K562 (cell line): Measurements from ENCODE around the gene TRPM2. TPM values are rescaled to one million over a fixed set of nuclear protein-coding genes. Genes with fewer than 3 reads are reported as not detected.

Experiments used
- ATAC-seq: fragments of 200-7000 bp; cut with Tn5 transposase; 3 replicates; pipeline ENCODE4 v1.9.1; 2020; ENCODE audit warnings: moderate library complexity
- BruUV-seq: library from RNA; stranded (reverse); fragments of 400-500 nt; replicated peaks from 2 replicates; lab custom pipeline; 2021; lab: Mats Ljungman, UMichigan
- CTCF ChIA-PET: fragments of 300-600 bp; formaldehyde crosslinking; extraction: SDS; loops from one replicate; lab custom pipeline; 2021; ENCODE audit warnings: low intra/inter-chr PET ratio; lab: Yijun Ruan, JAX
- POLR2A ChIA-PET: fragments of 300-600, 350-650 bp; sonication (Branson Sonifier 250); formaldehyde crosslinking; extraction: SDS; loops from one replicate; lab custom pipeline; 2021; ENCODE audit warnings: antibody characterized with exemption, inconsistent platforms; lab: Yijun Ruan, JAX
- DNase-seq, 4 experiments: peaks; one replicate each; pipeline versions ENCODE4 v3.0.0 to v3.0.0-alpha.2; 2011 to 2018; ENCODE audit warnings: low spot score in 3 of 4, mixed read lengths in 3 of 4; ENCODE audit errors: extremely low read depth in 1 of 4
- FAIRE-seq: peaks from 2 replicates; lab custom pipeline; 2011; peaks lifted over from hg19 to GRCh38; lab: Jason Lieb, UNC
- H2AFZ ChIP-seq: 2 replicates; pipeline ENCODE4 v1.6.0; 2011; ENCODE audit warnings: low read depth, low read length, control low read depth, inconsistent platforms
- H3K27ac ChIP-seq: fragments of 200-600 bp; 3 replicates; pipeline ENCODE4 v1.8.0; 2011; ENCODE audit warnings: low read depth, mild to moderate bottlenecking, control low read depth, inconsistent platforms, low read length, moderate library complexity, mixed read lengths; ENCODE audit errors: extremely low read depth
- H3K27me3 ChIP-seq, 2 experiments: fragments of 300-600 bp in 1 of 2; 2 replicates in 1 of 2; 3 replicates in 1 of 2; pipeline versions ENCODE4 v1.6.0 to v1.8.0; 2011; ENCODE audit warnings: inconsistent platforms in 2 of 2, low read length in 2 of 2, mild to moderate bottlenecking in 1 of 2, mixed read lengths in 1 of 2, moderate library complexity in 1 of 2; ENCODE audit not compliant: control insufficient read depth in 2 of 2, insufficient read depth in 2 of 2
- H3K36me3 ChIP-seq: fragments of 300-600 bp; 3 replicates; pipeline ENCODE4 v1.8.0; 2011; ENCODE audit warnings: mild to moderate bottlenecking, low read length, inconsistent platforms; ENCODE audit not compliant: control insufficient read depth, insufficient read depth
- H3K4me1 ChIP-seq, 2 experiments: fragments of 200-600 bp in 1 of 2; replicated peaks in 1 of 2; 2 replicates in 1 of 2; 3 replicates in 1 of 2; pipeline versions ENCODE4 v1.5.1 to v1.8.0; 2011; ENCODE audit warnings: inconsistent platforms in 2 of 2, low read length in 2 of 2, mild to moderate bottlenecking in 1 of 2, mixed read lengths in 1 of 2, moderate library complexity in 1 of 2; ENCODE audit not compliant: control insufficient read depth in 2 of 2, insufficient read depth in 2 of 2
- H3K4me2 ChIP-seq: 2 replicates; pipeline ENCODE4 v1.6.1; 2011; ENCODE audit warnings: low read length, control low read depth, inconsistent platforms, mixed read lengths; ENCODE audit not compliant: insufficient read depth
- H3K4me3 ChIP-seq: fragments of 200-600 bp; sonication (generic), shearing (Covaris generic); 2 replicates; pipeline ENCODE4 v1.5.1; 2016; ENCODE audit warnings: control low read depth, inconsistent platforms
- H3K79me2 ChIP-seq: fragments of 200-600 bp; 3 replicates; pipeline ENCODE4 v1.8.0; 2011; ENCODE audit warnings: low read length, inconsistent platforms; ENCODE audit not compliant: control insufficient read depth, insufficient read depth
- H3K9ac ChIP-seq, 2 experiments: 2 replicates each; pipeline versions ENCODE4 v1.6.0 to v1.6.1; 2011; ENCODE audit warnings: low read depth in 2 of 2, low read length in 2 of 2, control low read depth in 1 of 2, inconsistent platforms in 1 of 2, mild to moderate bottlenecking in 1 of 2, mixed read lengths in 1 of 2; ENCODE audit not compliant: insufficient read depth in 1 of 2
- H3K9me1 ChIP-seq: one replicate; pipeline ENCODE4 v1.6.0; 2011; ENCODE audit warnings: inconsistent platforms, mild to moderate bottlenecking, low read length, moderate library complexity; ENCODE audit not compliant: control insufficient read depth, insufficient read depth
- H3K9me3 ChIP-seq: replicated peaks from 2 replicates; pipeline ENCODE4 v1.5.1; 2011; ENCODE audit warnings: low read depth, low read length, inconsistent platforms; ENCODE audit not compliant: control insufficient read depth, insufficient read depth
- H4K20me1 ChIP-seq: replicated peaks from 2 replicates; pipeline ENCODE4 v1.6.1; 2011; ENCODE audit warnings: low read length, inconsistent platforms, mixed read lengths; ENCODE audit not compliant: control insufficient read depth, insufficient read depth
- ARHGAP35 ChIP-seq: fragments of 450-650 bp; IDR thresholded peaks from 2 replicates; pipeline ENCODE4 v1.6.1; 2018; ENCODE audit not compliant: partially characterized antibody
- ATF1 ChIP-seq, 2 experiments: fragments of 450-650 bp in 1 of 2; IDR thresholded peaks; 2 replicates each; pipeline ENCODE4 v1.6.1; 2016; ENCODE audit warnings: missing compliant biosample characterization in 1 of 2, missing genetic modification characterization in 1 of 2
- BMI1 ChIP-seq: fragments of 150-350 bp; IDR thresholded peaks from 2 replicates; pipeline ENCODE4 v1.6.1; 2014; ENCODE audit warnings: low read length
- CREBBP ChIP-seq: IDR thresholded peaks from one replicate; pipeline ENCODE4 v1.6.1; 2012; ENCODE audit warnings: low read depth, mild to moderate bottlenecking, control low read depth, inconsistent platforms, low read length
- CSDE1 ChIP-seq, 2 experiments: fragments of 450-650 bp; IDR thresholded peaks; 2 replicates each; pipeline ENCODE4 v1.6.1; 2016; ENCODE audit warnings: mild to moderate bottlenecking in 1 of 2
- E2F5 ChIP-seq: sonication (generic); formaldehyde crosslinking; IDR thresholded peaks from 2 replicates; pipeline ENCODE4 v1.8.0; 2022; ENCODE audit warnings: mild to moderate bottlenecking, missing genetic modification reagents
- ETV1 ChIP-seq: fragments of 450-650 bp; conservative IDR thresholded peaks from 2 replicates; pipeline ENCODE4 v1.6.1; 2016; ENCODE audit warnings: missing genetic modification characterization, control low read depth, low read depth, missing compliant biosample characterization
- HNRNPL ChIP-seq: fragments of 200-400 bp; formaldehyde crosslinking; IDR thresholded peaks from 2 replicates; pipeline ENCODE4 v1.6.1; 2017; ENCODE audit warnings: low read depth, mild to moderate bottlenecking, low read length
- KLF6 ChIP-seq: fragments of 250-450 bp; sonication (Bioruptor Pico); IDR thresholded peaks from 2 replicates; pipeline ENCODE4 v1.4.0; 2020; ENCODE audit warnings: mild to moderate bottlenecking, moderate library complexity, borderline replicate concordance
- SNIP1 ChIP-seq: fragments of 450-650 bp; IDR thresholded peaks from 2 replicates; pipeline ENCODE4 v1.7.1; 2017; ENCODE audit warnings: low read depth, mild to moderate bottlenecking
- SP1 ChIP-seq: sonication (generic); formaldehyde crosslinking; IDR thresholded peaks from 2 replicates; pipeline ENCODE4 v1.8.1; 2022; ENCODE audit warnings: mild to moderate bottlenecking, missing genetic modification reagents
- SRF ChIP-seq, 2 experiments: fragments of 250-450, 450-650 bp in 1 of 2; sonication (Bioruptor Pico) in 1 of 2; sonication (generic) in 1 of 2; formaldehyde crosslinking; IDR thresholded peaks; 2 replicates each; pipeline versions ENCODE4 v1.5.0 to v1.5.1; 2020 to 2022; ENCODE audit warnings: mild to moderate bottlenecking in 1 of 2, missing genetic modification reagents in 1 of 2
- SRSF1 ChIP-seq: fragments of 200-400 bp; formaldehyde crosslinking; IDR thresholded peaks from 2 replicates; pipeline ENCODE4 v1.6.1; 2017; ENCODE audit warnings: mild to moderate bottlenecking, low read depth, low read length, moderate library complexity
- ZBTB26 ChIP-seq: fragments of 450-650 bp; formaldehyde crosslinking; IDR thresholded peaks from 2 replicates; pipeline ENCODE4 v1.4.0; 2022; ENCODE audit warnings: missing genetic modification characterization
- ZFPM2 ChIP-seq: fragments of 250-450 bp; sonication (Bioruptor Pico); IDR thresholded peaks from 2 replicates; pipeline ENCODE4 v1.5.1; 2022; ENCODE audit warnings: mild to moderate bottlenecking
- WGBS: fragments of 100-300 bp; shearing (Covaris generic); methylation state at CpG from one replicate; pipeline ENCODE4 v1.1.6; 2016; ENCODE audit warnings: low coverage, mixed read lengths; ENCODE audit not compliant: insufficient coverage; ENCODE audit errors: missing lambda C conversion rate; 5-methylcytosine and 5-hydroxymethylcytosine counted together
- in situ Hi-C: fragments of 300-500 bp; cut with MboI; formaldehyde crosslinking; loops from 4 replicates; pipeline ENCODE4 v1.15.0; 2018; ENCODE audit warnings: inconsistent platforms, mixed read lengths
- intact Hi-C: fragments of 100-400 bp; cut with micrococcal nuclease; formaldehyde crosslinking; loops from 2 replicates; pipeline ENCODE4 v1.14.2; 2022
- polyA plus RNA-seq, 8 experiments: library from polyadenylated mRNA; depleted of rRNA in 4 of 8; stranded (reverse) in 5 of 8; unstranded in 3 of 8; fragments of >200 nt; fragmentation: Nextera tagmentation in 2 of 8; fragmentation: Illumina TruSeq in 1 of 8; extraction: Ambion mirVana in 2 of 8; extraction: Trizol in 1 of 8; gene quantifications; 2 replicates each; pipeline versions ENCODE4 v1.2.1 to v1.2.3, GENCODE V29; 2011 to 2014; ENCODE audit warnings: inconsistent platforms in 1 of 8, missing spikeins in 1 of 8
- total RNA-seq, 7 experiments: library from RNA; depleted of rRNA in 6 of 7; stranded (reverse); fragments of >200 nt in 6 of 7; fragmentation: Illumina TruSeq in 2 of 7; extraction: Trizol in 2 of 7; gene quantifications; 2 replicates each; pipeline versions ENCODE4 v1.2.1 to v1.2.3, GENCODE V29; 2011 to 2021; ENCODE audit warnings: low replicate concordance in 1 of 7
- TF ChIP-seq, protein P1 (sequence below), 2 experiments: fragments of 450-650 bp in 1 of 2; sonication (generic) in 1 of 2; formaldehyde crosslinking in 1 of 2; IDR thresholded peaks in 1 of 2; conservative IDR thresholded peaks in 1 of 2; 2 replicates each; pipeline versions ENCODE4 v1.6.1 to v1.8.1; 2016 to 2023; ENCODE audit warnings: mild to moderate bottlenecking in 2 of 2, moderate library complexity in 2 of 2, inconsistent platforms in 1 of 2, missing genetic modification reagents in 1 of 2
- TF ChIP-seq, protein P2 (sequence below): sonication (generic); formaldehyde crosslinking; IDR thresholded peaks from 2 replicates; pipeline ENCODE4 v1.8.1; 2023; ENCODE audit warnings: mild to moderate bottlenecking, missing genetic modification reagents

Gene TRPM2
- total and polyA plus RNA-seq, 9 of the 15 experiments (the other 6 are each of a cell fraction or from before 2014, with no cell fraction given): 0.33 to 2.1 (median 0.98) TPM; not detected in 2

DNA sequence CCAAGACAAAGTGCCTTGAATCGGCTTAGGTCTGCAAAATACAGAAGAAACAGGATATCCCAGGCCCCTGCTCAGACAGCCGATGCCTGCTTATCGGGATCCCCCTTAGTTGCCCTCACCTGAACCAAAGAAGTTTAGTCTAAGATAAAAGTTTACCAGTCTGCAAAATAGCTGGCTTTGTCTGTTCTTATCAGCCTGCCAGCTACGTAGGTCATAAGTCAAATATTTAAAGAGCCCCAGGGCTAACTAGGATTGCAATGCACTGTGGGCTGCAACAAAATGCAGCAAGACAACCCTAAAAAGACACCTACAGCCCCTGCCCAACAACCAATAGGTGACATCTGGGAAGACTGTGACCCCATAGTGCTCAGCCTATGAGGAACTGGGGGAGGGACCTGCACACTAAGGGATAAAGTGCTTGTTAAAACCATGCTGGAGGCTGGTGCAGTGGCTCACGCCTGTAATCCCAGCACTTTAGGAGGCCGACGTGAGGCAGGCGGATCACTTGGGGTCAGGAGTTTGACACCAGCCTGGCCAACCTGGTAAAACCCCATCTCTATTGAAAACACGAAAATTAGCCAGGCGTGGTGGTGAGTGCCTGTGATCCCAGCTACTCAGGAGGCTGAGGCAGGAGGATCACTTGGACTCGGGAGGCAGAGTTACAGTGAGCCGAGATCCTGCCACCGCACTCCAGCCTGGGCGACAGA, 129.3 kb downstream of the TRPM2 start:
- peaks cover 0 to 16% of the 10 kb centered on the region in 2 experiments; a peak in 3 of 5 replicates for H3K4me1 ChIP-seq
- in situ Hi-C loops: no loop called here
- H3K36me3 ChIP-seq: no peaks in the 10 kb centered on the region
- no peaks in the 10 kb centered on the region for H3K9me1 ChIP-seq
- no peaks in the 10 kb centered on the region for H3K9me3 ChIP-seq
- no peak overlapping the region for H2AFZ ChIP-seq
- no peak overlapping the region for H3K4me2 ChIP-seq
- ChIA-PET CTCF (no interaction called here), POLR2A (interaction anchor here (0.9 kb wide), 2 partner anchors 9 to 12 kb away, joined by 3 read pairs; no protein-coding TSS in a partner anchor)
- no TSS peak for BruUV-seq
- 3% methylated on average over 14 of the region's 14 CpGs for WGBS
- H3K27me3 ChIP-seq: peaks cover 11 to 43% of the 10 kb centered on the region in 2 experiments; a peak in 4 of 5 replicates
- no peak overlapping the region for H3K4me3 ChIP-seq
- H3K27ac ChIP-seq: no peak overlapping the region
- no peak overlapping the region for H3K9ac ChIP-seq
- H3K79me2 ChIP-seq: no peaks in the 10 kb centered on the region
- intact Hi-C loops: no loop called here
- DNase-seq: peak in 1 of 4 experiments; percentile 11
- no peak for ATAC-seq
- FAIRE-seq: no peak
- no peaks in the 10 kb centered on the region for H4K20me1 ChIP-seq
- TF ChIP-seq E2F5 (CRISPR knock-in tag) (no peak), HNRNPL (no peak), SP1 (CRISPR knock-in tag) (no peak), KLF6 (no peak), ZFPM2 (no peak), SRF (CRISPR knock-in tag; IDR thresholded peaks at IDR 0.05) (no peak), ZBTB26 (CRISPR knock-in tag) (no peak), ETV1 (tag) (no peak), ATF1 (CRISPR knock-in tag; IDR thresholded peaks at IDR 0.05) (no peak), ATF1 (tag; IDR thresholded peaks at IDR 0.05) (peak; percentile 29; the same call in 1 of the 2 replicates), SNIP1 (no peak), CSDE1 (IDR thresholded peaks at IDR 0.05) (no peak), CREBBP (no peak), ARHGAP35 (no peak), BMI1 (no peak), SRSF1 (no peak)
- TF ChIP-seq, protein P1, sequence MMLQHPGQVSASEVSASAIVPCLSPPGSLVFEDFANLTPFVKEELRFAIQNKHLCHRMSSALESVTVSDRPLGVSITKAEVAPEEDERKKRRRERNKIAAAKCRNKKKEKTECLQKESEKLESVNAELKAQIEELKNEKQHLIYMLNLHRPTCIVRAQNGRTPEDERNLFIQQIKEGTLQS (IDR thresholded peaks at IDR 0.05): no peak
- TF ChIP-seq, protein P1 (CRISPR knock-in tag; conservative IDR thresholded peaks at IDR 0.05): no peak
- TF ChIP-seq, protein P2, sequence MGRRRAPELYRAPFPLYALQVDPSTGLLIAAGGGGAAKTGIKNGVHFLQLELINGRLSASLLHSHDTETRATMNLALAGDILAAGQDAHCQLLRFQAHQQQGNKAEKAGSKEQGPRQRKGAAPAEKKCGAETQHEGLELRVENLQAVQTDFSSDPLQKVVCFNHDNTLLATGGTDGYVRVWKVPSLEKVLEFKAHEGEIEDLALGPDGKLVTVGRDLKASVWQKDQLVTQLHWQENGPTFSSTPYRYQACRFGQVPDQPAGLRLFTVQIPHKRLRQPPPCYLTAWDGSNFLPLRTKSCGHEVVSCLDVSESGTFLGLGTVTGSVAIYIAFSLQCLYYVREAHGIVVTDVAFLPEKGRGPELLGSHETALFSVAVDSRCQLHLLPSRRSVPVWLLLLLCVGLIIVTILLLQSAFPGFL (CRISPR knock-in tag): no peak
